EH (cell line): Measurements from ENCODE around the gene ZNF710.
A peak's percentile ranks its signal among the peaks of the same experiment; 100 is the strongest.
"Not testable (repeated sequence)": the region's sequence is repeated elsewhere in the genome, so short reads cannot be mapped to it uniquely, and the experiment has no call there.

Experiments used
- DNase-seq: peaks from one replicate; pipeline ENCODE4 v3.0.0-alpha.2; 2015; ENCODE audit warnings: low read depth

ZNF710 gene

DNA sequence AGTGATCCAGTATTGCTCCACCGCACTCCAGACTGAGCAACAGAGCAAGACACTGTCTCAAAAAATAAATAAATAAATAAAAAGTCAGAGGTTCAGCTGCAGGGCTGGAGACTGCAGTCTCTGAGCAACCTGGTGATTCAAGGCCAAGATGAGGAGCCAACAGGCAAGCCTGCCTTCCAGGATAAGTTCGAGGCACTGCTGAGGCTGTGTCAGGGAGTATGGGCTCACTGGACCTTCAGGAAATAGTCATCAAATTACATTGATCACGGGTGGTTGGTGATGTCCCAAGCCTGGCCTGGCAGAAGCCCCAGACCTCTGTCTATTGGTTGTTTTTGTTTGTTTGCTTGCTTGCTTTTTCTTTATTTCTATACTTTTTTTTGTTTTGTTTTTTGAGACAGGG is 59.7 kb downstream of the ZNF710 start:
- peak; percentile 19 for DNase-seq

DNA sequence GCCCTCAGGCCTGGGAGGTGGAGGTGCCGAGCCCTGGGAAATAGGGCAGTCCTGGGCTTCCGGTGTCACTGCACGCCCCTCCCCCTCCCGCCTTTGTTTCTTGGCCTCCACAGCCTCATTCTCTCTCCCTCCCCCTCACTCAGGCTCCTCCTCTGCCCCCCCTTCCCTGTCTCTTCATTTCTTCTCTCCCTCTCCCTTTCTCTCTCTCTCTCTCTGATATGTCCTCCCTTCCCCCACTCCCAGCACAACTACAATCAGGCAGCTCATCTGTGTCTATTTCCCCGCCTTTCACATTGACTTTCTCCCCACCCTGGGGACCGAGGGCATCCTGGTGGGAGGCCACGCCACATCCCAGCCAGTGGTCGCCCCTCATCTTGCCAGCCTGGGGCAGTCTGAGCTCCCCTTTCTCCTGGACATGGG is 60.9 kb downstream of the ZNF710 start:
- peak; percentile 40 for DNase-seq

DNA sequence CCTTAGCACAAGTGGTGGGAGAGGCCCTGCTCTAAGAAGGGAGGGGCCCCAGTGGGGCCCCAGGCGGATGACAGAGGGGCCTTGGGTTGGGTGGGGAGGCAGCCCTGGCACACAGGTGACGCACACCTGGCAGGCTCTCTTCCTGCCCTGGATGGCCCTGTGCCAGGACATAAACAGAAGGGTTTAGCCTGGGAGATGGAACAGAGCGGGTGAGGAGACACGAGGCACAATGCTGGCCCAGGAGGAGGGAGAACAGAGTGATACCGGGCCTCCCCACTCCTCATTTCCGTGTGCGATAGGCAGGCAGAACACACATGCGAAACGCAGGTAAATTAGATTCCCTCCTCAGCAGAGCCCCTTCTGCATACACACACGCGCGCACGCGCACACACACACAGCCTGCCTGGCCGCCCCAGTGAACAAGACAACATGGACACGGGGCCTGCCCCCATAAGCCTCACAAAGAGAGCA is 61.4 kb downstream of the ZNF710 start:
- DNase-seq, result no peak

DNA sequence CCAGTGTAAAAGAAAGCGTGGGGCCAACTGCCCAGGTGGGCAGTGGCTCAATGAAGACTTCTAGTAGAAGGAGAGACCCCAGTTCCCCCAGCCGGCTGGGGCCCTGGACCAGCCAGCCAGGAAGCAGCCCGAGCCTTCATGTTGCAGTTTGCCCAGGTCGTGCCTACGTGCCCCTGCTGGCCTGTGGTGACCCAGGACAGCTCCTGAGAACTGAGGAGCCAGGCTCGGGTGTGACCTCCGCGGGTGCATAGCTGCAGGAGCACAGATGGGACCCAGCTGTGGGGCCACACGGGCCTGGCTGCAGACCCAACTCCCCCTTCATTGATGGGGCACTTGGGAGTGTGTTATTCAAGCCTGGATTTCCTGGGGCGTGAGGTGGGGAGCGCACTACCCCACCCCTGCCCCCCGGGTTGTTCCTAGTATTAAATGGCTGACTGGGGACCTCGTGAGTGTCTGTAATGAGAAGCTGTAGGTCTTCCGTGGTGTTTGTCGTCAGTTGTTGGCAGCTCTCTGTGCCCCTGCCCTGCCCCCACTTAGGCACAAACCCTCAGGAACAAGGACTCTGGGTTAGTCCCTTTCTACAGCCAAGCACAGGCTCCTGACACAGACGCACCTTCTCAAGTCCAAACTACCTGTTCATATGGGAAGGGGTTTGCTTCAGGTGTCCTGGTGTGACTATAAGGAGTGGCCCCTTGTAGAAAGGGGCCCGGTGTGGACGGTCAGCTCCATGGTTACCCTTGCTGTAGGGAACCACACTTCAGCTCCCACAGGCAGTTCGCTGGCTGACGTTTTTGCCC is 62.0 kb downstream of the ZNF710 start:
- DNase-seq, result no peak

DNA sequence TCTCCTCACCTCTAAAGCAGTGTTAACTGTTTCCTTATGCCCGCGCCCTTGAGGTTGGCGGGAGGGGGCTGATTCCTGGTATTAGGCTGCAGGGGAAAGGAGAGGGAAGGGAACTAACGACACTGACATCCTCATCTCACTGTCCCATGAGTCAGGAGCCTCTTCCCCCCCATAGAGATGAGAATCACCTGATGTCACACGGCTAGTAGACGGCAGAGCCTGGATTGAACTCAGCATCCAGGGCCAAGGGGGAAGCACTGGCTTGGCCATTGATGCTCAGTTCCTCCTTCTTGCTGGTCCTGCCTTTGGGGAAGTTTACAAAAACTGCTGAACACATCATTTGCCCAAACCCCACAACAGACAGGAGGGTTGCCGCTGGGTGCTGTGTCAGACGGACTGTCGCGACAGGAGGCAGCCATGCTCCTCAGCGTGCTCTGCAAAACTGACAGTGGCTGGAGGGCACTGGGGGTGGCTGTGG is 62.7 kb downstream of the ZNF710 start:
- no peak for DNase-seq

DNA sequence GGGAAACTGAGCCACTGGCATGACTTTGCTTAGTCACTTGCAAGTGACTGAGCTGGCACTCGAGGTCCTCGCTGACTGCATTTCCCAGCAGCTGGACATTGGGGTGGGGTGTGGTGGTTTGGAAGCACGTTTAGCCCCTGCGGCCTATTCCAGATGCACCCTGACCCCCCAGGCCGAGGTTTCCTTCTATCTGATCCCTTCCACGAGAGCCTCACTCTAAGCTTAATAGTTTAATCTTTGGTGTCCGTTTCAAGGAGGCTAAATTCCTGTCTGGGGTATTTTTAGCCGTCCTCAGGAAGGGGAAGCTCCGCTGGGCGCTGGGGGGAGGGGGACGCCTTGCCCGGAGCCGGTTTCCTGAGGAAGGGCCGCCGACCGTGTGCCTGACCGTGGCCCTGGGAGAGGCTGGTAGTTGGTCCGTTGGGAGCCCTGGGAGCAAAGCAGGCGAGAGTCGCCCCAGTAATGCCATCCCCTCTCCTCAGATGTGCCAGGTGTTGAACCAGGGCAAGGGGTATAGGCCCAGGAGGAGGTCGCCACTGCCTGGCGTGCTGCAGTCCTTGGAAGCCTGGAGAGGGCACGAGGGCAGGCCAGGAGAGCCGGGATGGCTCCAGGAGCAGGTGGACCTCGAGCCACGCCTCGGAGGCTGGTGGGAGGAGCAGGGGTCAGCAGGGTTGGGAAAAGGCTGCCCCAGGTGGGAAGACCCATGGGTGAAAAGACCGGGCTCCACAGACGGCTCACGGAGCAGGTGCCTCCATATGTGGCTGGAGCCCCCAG is 64.0 kb downstream of the ZNF710 start:
- DNase-seq, result no peak

DNA sequence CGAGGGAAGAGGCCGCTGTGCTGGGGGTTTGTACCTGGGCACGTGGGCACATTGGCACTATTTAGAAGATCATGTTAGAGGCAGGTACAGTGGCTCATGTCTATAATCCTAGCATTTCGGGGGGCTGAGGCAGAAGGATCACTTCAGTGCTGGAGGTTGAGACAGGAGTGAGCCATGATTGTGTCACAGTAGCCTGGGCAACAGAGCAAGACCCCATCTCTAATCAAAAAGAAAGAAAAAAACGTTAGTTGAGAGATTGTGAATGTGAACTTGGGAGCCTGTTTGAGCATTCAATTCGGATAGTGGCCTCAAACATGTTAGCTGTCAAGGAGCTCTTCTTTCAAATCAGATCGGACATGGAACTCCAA is 64.5 kb downstream of the ZNF710 start:
- DNase-seq, result no peak

DNA sequence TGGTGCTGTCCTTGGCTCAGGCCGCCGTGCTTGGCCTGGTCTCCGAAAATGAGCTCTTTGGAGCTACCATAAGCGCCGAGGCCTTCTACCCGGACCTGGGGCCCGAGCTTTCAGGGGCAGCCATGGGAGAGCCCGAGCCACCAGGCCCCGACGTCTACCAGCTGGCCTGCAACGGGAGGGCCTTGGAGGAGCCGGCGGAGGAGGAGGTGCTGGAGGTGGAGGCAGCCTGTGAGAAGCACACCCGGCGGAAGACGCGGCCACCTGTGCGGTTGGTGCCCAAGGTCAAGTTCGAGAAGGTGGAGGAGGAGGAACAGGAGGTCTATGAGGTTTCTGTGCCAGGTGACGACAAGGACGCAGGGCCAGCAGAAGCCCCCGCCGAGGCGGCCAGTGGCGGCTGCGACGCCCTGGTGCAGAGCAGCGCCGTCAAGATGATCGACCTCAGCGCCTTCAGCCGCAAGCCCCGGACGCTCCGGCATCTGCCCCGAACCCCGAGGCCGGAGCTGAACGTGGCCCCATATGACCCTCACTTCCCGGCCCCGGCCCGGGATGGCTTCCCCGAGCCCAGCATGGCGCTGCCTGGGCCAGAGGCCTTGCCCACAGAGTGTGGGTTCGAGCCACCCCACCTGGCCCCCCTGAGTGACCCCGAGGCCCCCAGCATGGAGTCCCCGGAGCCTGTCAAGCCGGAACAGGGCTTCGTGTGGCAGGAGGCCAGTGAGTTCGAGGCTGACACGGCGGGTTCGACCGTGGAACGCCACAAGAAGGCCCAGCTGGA is 66.2 kb downstream of the ZNF710 start:
- no peak for DNase-seq

DNA sequence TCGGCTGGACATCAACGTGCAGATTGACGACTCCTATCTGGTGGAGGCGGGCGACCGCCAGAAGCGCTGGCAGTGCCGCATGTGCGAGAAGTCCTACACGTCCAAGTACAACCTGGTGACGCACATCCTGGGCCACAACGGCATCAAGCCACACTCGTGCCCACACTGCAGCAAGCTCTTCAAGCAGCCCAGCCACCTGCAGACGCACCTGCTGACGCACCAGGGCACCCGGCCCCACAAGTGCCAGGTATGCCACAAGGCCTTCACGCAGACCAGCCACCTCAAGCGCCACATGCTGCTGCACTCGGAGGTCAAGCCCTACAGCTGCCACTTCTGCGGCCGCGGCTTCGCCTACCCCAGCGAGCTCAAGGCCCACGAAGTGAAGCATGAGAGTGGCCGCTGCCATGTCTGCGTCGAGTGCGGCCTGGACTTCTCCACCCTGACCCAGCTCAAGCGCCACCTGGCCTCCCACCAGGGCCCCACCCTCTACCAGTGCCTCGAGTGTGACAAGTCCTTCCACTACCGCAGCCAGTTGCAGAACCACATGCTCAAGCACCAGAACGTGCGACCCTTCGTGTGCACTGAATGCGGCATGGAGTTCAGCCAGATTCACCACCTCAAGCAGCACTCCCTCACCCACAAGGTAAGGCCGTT is 67.0 kb downstream of the ZNF710 start:
- no peak for DNase-seq

DNA sequence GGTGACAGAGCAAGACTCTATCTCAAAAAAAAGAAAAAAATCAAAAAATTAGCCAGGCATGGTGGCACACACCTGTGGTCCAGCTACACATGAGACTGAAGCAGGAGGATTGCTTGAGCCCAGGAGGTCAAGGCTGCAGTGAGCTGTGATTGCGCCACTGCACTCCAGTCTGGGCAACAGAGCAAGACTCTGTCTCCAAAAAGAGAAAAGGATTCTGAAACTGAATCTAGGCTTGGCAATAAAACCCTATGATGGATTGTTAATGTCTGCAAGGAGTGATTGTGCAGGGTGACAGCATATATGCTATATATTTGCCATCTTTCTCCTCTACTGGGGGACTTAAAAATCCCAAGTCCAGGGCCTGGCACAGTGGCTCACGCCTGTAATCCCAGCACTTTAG is 69.5 kb downstream of the ZNF710 start:
- DNase-seq, result not testable (repeated sequence)

DNA sequence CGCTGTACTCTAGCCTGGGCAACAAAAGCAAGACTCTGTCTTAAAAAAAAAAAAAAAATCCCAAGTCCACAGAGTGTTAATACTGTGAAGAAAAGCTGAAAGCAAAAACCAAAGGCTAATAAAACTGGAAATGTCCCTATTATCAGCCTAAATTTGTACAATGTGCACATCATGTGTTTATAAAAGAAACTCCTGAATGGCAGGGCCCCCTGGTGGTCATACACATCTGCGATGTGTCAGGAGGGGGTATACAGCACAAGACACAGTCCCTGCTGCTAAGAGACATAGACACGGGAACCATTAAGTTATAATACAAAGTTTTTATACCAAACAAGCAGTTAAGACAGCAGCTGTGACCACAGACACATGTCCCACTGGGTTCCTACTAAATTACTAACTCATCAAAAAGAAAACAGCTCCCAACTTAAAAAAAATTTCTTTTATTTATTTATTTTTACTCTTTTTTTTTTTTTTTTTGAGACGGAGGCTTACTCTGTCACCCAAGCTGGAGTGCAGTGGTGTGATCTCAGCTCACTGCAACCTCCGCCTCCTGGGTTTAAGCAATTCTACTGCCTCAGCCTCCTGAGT is 70.2 kb downstream of the ZNF710 start:
- peak; percentile 85 for DNase-seq

DNA sequence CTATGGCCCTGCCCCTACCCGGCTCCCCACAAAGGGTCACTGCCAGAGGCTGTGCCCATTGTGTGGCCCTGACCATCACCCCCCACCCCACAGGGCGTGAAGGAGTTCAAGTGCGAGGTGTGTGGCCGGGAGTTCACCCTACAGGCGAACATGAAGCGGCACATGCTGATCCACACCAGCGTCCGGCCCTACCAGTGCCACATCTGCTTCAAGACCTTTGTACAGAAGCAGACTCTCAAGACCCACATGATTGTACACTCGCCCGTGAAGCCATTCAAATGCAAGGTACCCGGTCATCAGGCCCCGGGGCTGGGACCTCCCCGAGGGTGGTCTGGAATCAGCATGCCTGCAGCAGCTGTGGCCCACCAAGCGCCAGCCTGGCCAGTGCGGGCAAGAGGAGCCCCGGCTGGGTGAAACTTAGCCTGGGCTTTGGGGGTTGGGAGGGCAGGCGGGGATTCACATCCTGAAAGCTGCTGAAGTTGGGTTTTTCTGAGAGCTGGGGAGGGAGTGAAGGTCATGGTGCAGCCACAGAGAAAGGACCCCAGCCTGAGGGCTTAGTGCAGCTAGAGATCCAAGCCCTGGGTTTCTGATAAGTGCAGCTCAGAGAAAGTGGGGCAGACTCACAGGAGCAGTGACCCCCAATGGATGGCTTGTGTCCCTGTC is 72.0 kb downstream of the ZNF710 start:
- no peak for DNase-seq

DNA sequence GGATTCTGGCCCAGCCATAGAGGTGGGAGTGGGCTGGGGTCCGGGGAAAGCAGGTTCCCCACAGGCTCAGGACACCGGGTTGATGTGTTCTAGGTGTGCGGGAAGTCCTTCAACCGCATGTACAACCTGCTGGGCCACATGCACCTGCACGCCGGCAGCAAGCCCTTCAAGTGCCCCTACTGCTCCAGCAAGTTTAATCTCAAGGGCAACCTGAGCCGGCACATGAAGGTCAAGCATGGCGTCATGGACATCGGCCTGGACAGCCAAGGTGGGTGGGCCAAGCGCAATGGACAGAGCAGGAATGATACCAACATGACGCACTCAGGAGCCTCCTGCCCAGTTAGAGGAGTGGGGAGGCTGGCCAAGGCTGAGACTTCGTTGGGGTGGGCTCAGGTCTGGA is 72.9 kb downstream of the ZNF710 start:
- DNase-seq, result no peak

DNA sequence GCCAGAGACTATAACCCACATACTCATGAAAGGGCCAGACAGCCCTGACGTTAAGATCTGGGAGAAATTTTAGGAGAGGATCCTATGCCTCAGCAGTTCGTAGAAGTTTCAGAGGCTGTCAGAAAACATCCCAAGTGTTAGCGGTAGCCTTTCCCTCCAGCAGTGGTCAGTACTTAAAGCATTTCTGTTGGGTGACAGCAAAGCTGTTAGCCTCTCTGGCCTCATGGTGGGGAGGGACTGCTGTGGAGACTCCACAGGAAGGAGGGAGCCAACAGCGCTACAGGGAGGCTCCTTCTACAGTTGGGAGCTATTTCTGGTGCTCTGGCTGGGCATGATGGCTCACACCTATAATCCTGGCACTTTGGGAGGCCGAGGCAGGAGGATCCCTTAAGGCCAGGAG is 73.8 kb downstream of the ZNF710 start:
- no peak for DNase-seq

DNA sequence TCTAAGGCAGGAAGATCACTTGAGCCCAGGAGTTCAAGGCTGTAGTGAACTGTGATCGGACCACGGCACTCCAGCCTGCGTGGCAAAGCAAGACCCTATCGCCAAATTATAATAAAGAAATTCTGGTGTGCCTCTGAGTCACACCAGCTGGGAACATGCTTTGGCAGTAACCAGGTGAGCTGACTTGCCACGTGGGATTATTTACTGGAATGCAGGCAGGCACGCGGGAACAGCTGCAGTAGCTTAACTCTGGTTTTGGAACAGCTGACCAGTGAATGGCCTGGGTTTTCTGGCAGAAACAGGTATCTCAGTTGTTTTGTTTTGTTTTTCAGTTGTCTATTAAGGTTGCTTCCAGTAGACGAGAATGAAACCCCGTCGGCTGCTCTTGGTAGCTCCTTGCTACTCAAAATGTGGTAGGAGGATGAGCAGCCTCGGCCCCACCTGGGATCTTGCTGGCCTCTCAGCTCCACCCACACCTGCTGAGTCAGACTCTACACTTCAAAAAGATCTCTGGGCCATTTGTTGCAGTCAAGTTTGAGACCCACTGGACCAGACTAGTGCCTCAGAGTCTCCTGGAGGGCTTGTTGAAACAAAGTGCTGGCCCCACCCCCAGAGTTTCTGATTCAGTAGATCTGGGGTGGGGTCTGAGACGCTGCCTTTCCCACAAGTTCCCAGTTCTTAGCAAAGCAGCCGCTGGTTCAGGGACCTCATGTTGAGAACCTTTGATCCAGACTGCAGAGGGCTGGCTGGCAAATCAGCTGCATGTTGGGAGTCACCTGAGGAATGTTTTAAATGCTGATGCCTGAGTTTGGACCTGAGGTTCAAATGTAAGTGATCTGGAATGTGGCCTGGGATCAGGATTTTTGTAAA is 74.5 kb downstream of the ZNF710 start:
- no peak for DNase-seq

DNA sequence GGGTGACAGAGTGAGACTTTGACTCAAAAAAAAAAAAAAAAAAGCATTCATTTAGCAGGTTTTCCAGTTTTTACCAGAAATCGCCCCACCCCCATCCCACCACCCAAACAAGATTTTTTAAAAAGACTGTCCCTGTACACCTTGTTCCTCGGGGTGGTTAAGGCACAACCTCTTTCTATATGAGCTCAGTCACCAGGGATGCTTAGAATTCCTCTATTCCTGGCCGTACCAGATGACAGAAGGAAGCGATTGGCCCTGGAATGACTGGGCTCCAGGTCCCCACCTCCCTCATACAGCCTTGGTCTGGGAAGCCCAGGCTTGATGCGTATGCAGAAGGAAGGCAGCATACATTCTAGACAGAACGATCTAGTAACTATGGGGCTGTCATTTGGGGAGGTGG is 75.6 kb downstream of the ZNF710 start:
- DNase-seq, result peak; percentile 26

DNA sequence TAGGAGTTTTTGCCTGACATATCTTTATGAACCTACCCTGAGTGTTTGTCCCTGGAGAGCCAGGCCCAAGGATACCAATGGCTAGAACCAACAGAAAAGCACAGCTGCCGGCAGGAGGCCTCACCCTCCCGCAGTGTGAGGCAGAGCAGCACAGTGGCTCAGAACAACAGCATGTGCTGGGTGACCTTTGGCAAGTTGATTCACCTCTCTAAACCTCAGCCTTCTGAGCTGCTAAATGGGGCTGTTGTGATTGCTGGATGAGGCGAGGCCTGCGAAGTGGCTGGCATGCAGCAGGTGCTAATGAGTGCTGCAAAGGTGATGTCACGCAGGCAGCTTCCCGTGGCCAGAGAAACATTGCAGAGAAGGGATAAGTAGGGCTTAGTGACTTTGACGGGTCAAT is 77.8 kb downstream of the ZNF710 start:
- DNase-seq, result no peak

DNA sequence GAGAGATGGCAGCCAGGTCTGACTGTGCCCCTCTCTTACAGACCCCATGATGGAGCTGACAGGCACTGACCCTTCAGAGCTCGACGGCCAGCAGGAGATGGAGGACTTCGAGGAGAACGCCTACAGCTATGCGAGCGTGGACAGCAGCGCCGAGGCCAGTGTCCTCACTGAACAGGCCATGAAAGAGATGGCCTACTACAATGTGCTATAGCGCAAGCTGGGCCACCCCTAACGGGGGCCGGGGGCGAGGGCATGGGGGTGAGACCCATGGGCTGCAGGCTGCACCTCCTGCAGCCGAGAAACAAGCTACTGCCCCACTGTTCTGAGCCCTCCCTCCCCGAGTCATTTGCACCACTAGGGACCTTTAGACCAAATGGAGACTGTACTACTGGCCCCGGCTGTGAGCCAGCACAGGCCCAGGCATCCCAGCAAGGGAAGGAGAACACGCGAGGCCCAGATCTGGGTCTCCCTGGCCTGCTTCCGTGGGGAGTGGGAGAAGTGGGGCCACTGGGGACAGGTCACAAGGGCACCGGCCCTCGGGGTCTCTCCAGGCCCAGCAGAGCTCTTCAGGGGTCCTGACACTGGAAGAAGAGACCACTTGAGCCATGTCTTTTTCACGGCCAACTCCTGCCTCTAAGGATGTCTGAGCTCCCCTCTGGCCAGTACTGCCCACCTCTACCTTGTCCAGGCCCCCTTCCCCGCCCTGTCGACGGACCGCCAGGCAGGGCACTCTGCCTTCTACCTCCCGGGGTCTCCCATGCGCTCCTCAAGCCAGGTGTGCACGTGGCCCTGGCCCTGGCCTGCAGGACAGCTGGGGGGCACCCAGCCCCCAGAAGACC is 78.7 kb downstream of the ZNF710 start:
- DNase-seq, result no peak

DNA sequence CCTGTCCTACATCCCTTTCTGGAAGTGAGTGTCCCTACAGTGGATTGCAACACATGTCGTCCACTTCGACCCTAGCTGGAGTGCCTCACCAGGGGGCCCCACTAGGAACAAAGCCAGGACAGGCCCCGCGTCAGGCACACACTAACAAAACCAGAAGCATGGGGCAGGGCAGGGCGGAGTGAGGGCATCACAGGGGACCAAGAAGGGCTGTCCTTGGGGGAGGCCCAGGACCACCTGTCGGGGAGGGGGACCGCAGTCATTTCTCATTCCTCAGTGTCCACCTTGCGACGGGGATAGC is 79.3 kb downstream of the ZNF710 start:
- no peak for DNase-seq
